Sigmoid colon (tissue), 4 donors: ENCODE measurements around the gene REXO1.

Experiments
- POLR2AphosphoS5 ChIP-seq, 4 donors: sonication (generic); formaldehyde crosslinking; IDR thresholded peaks; one replicate each; pipeline ENCODE4 v1.6.1; 2017; ENCODE audit warnings: antibody characterized with exemption in 4 of 4
- TF ChIP-seq, protein P1 (sequence below), 4 experiments: fragments of 450-650 bp in 3 of 4; fragments of 200-600 bp in 1 of 4; IDR thresholded peaks; one replicate each; pipeline ENCODE4 v1.5.1; 2016 to 2019; ENCODE audit warnings: antibody characterized with exemption in 4 of 4, mild to moderate bottlenecking in 3 of 4, moderate library complexity in 2 of 4

DNA sequence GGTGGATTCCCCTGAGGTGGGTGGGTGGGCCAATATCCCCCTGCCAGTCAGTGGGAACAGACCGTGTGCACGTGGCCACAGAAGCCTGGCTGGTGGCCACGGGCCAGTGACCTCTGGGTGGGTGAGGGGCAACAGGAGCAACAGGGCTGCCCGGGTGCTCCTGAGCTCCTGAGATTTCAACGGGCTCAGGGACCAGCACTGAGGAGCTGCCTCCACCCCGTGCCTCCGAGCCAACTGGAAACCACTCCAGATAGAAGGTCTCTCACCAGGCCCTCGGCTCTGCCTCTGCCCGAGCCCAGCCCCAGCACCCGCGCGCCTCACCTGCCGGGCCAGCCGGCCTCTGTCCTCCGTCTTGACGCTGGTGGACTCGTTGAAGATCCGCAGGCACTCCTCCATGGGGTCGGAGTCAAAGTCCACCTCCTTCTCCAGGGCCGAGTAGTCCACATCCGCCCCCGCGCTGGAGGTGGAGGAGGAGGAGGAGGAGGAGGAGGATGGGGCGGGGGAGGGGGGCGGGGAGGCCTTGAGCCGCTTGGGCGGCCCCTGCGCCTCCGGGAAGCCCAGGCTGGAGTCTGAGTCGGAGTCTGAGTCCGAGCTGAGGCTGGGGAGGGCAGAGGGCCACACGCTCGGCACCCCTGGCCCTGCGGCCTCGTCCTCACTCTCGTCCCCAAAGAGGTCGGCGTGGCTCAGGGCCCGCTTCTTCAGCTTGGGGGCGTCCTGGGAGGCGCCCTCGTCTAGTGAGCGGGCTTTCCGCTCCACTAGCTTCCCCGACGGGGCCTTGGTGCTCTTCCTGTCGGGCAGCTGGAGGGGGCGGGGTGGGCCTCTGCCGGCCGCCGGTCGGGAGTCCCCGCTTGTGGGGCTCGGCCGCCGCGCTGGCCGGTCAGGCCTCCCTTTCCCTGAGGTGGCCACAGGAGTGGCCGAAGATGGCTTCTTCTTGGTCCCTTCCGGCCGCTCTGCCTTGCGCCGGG, 21.4 kb downstream of the REXO1 start:
- TF ChIP-seq, protein P1, sequence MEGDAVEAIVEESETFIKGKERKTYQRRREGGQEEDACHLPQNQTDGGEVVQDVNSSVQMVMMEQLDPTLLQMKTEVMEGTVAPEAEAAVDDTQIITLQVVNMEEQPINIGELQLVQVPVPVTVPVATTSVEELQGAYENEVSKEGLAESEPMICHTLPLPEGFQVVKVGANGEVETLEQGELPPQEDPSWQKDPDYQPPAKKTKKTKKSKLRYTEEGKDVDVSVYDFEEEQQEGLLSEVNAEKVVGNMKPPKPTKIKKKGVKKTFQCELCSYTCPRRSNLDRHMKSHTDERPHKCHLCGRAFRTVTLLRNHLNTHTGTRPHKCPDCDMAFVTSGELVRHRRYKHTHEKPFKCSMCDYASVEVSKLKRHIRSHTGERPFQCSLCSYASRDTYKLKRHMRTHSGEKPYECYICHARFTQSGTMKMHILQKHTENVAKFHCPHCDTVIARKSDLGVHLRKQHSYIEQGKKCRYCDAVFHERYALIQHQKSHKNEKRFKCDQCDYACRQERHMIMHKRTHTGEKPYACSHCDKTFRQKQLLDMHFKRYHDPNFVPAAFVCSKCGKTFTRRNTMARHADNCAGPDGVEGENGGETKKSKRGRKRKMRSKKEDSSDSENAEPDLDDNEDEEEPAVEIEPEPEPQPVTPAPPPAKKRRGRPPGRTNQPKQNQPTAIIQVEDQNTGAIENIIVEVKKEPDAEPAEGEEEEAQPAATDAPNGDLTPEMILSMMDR (IDR thresholded peaks at IDR 0.05), result no peak
- TF ChIP-seq POLR2AphosphoS5 (IDR thresholded peaks at IDR 0.05), result no peak
